Activated naive CD4-positive, alpha-beta T cell treated with anti-CD3 and anti-CD28 coated beads for 36 hours (primary cell): ENCODE data around the gene FGF9. TPM values are rescaled to one million over a fixed set of nuclear protein-coding genes. Genes with fewer than 3 reads are reported as not detected.

Source experiments
- CTCF ChIA-PET: fragments of 350-600 bp; sonication (Branson Sonifier 250); formaldehyde crosslinking; loops from one replicate; lab custom pipeline; 2021; ENCODE audit warnings: antibody characterized with exemption; lab: Charles Lee
- DNase-seq: peaks from one replicate; pipeline ENCODE4 v3.0.0-alpha.2; 2020
- H3K27ac Mint-ChIP-seq: one replicate; pipeline ENCODE4 v1.8.0; 2021; ENCODE audit warnings: mild to moderate bottlenecking, mixed read lengths
- H3K27me3 Mint-ChIP-seq: one replicate; pipeline ENCODE4 v1.8.0; 2021; ENCODE audit warnings: low read depth, mixed read lengths
- H3K36me3 Mint-ChIP-seq: one replicate; pipeline ENCODE4 v1.8.0; 2021; ENCODE audit warnings: low read depth, mixed read lengths
- H3K4me1 Mint-ChIP-seq: one replicate; pipeline ENCODE4 v1.8.0; 2021; ENCODE audit warnings: low read depth, mixed read lengths
- H3K4me3 Mint-ChIP-seq: one replicate; pipeline ENCODE4 v1.8.0; 2021; ENCODE audit warnings: mild to moderate bottlenecking, moderate library complexity, mixed read lengths
- H3K9me3 Mint-ChIP-seq: one replicate; pipeline ENCODE4 v1.8.0; 2021; ENCODE audit warnings: mixed read lengths
- intact Hi-C: fragments of 100-400 bp; cut with micrococcal nuclease; formaldehyde crosslinking; loops from one replicate; pipeline ENCODE4 v1.15.1; 2023
- total RNA-seq, 2 experiments: library from RNA; stranded (reverse); gene quantifications; one replicate each; pipeline ENCODE4 v1.2.3, GENCODE V29; 2021

FGF9 gene
- total RNA-seq, 2 experiments from 2014 or later: not detected

DNA sequence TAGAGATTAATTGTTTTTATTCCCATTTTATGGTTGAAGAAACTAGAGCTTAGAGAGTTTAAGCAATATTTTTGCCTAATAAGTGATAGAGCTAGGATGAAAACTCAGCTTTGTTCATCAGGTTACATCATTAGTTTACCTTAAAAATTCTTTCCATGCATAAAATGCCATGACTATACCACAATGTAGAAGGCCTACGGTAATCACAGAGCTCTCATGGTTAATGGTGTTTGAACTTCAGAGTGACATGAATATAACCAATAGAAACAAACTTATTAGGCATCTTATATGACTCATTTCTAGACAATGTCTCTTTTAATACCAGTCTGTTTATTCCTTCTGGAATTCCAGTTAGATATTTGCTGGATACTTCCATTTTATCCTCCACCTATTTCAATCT is 78.5 kb downstream of the FGF9 start:
- CTCF ChIA-PET: interaction anchor here (1.0 kb wide), 1 partner anchor 13 kb away, joined by 3 read pairs; no protein-coding TSS in a partner anchor
- peaks cover 2% of the 10 kb centered on the region for H3K36me3 Mint-ChIP-seq
- no peak overlapping the region for H3K4me3 Mint-ChIP-seq
- no peaks in the 10 kb centered on the region for H3K4me1 Mint-ChIP-seq
- no peak overlapping the region for H3K27ac Mint-ChIP-seq
- no peaks in the 10 kb centered on the region for H3K9me3 Mint-ChIP-seq
- DNase-seq: no peak
- intact Hi-C loops: no loop called here
- peaks cover 5% of the 10 kb centered on the region for H3K27me3 Mint-ChIP-seq

DNA sequence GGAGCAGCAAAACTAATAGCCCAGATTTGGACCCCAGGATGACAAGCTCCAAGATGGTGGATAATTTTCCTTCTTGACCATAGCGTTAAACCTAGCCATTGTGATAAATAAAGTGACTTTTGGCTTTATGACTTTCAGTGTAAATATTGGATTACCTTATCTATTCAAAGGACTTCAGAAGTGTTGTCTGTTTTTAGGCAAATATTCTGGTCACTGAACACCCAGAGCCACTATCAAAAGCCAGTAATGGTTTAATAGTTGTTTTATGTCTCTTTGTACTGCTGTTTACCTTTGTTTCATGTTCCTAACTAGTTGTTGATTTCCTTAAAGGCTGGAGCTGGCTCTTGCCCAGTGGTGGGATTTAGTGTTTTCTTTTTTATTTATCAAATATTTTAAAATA is 81.6 kb downstream of the FGF9 start:
- H3K4me3 Mint-ChIP-seq: no peak overlapping the region
- no peak overlapping the region for H3K27ac Mint-ChIP-seq
- H3K4me1 Mint-ChIP-seq: no peaks in the 10 kb centered on the region
- CTCF ChIA-PET: interaction anchor here (0.6 kb wide), 1 partner anchor 11 kb away, joined by 3 read pairs; no protein-coding TSS in a partner anchor
- intact Hi-C loops: no loop called here
- no peaks in the 10 kb centered on the region for H3K9me3 Mint-ChIP-seq
- DNase-seq: no peak
- peaks cover 7% of the 10 kb centered on the region for H3K27me3 Mint-ChIP-seq
- peaks cover 2% of the 10 kb centered on the region for H3K36me3 Mint-ChIP-seq

DNA sequence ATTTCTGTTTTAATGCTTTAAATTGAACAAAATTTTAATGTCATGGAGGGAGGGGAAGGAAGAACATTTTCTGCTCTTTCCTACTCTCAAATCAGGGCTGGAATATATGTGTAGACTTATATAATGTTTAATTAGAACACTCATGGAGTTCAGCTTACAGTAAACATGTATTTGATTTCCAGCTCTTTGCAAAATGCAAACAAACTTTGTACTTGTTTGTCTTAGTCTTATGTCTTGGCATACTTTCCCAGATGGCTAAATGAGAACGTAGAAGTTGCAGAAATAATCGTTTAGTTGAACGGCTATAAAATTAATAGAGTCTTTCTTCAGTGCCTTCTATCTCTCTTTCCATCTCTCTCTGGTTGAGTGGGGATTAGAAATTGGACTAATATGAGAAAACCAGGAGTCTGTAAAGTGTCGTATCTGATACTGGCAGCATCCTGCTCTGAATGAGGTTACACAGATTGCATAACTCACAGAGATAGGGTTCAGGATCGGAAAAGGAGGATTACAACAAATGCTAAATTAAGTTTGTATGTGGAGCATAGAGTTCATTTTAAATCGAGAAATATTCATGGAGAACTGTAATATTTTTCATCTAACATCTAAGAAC is 82.3 kb downstream of the FGF9 start:
- DNase-seq: no peak
- H3K4me3 Mint-ChIP-seq: no peak overlapping the region
- intact Hi-C loops: no loop called here
- H3K4me1 Mint-ChIP-seq: no peaks in the 10 kb centered on the region
- no peak overlapping the region for H3K27ac Mint-ChIP-seq
- CTCF ChIA-PET: no interaction called here
- no peaks in the 10 kb centered on the region for H3K9me3 Mint-ChIP-seq
- H3K27me3 Mint-ChIP-seq: peaks cover 7% of the 10 kb centered on the region
- H3K36me3 Mint-ChIP-seq: peaks cover 2% of the 10 kb centered on the region

Other genes starting within 250 kb of the FGF9 start
- 10 to 100 TPM; 48.0 to 50.7 TPM for gene ZDHHC20, start 211.8 kb upstream of the FGF9 start, total RNA-seq
- gene MICU2, start 66.9 kb upstream of the FGF9 start, total RNA-seq: 10 to 100 TPM; 27.5 to 28.2 TPM